Hepatocyte (in vitro differentiated cells): ENCODE results near the gene ADGRF1. TPM values are rescaled to one million over a fixed set of nuclear protein-coding genes. Genes with fewer than 3 reads are reported as not detected.

Source experiments
- DNase-seq: peaks from one replicate; pipeline ENCODE4 v3.0.0-alpha.2; 2016; ENCODE audit warnings: low spot score
- H2AFZ ChIP-seq: fragments of 200-600 bp; sonication (generic); 2 replicates; pipeline ENCODE4 v1.6.0; 2016; ENCODE audit warnings: antibody characterized with exemption, mild to moderate bottlenecking
- H3K27ac ChIP-seq: fragments of 200-600 bp; sonication (generic); 2 replicates; pipeline ENCODE4 v1.5.1; 2016; ENCODE audit warnings: mild to moderate bottlenecking
- H3K27me3 ChIP-seq: fragments of 200-600 bp; sonication (generic); 2 replicates; pipeline ENCODE4 v1.6.1; 2016
- H3K36me3 ChIP-seq: fragments of 200-600 bp; sonication (generic); replicated peaks from 2 replicates; pipeline ENCODE4 v1.5.1; 2016; ENCODE audit warnings: low read depth; ENCODE audit not compliant: insufficient read depth
- H3K4me1 ChIP-seq: fragments of 200-600 bp; sonication (generic); 2 replicates; pipeline ENCODE4 v1.5.1; 2016; ENCODE audit warnings: mild to moderate bottlenecking, moderate library complexity; ENCODE audit not compliant: insufficient read depth
- H3K4me2 ChIP-seq: fragments of 200-600 bp; sonication (generic); 2 replicates; pipeline ENCODE4 v1.6.0; 2016
- H3K4me3 ChIP-seq: fragments of 200-600 bp; sonication (generic); 2 replicates; pipeline ENCODE4 v1.5.1; 2016; ENCODE audit warnings: mild to moderate bottlenecking
- H3K79me2 ChIP-seq: fragments of 200-600 bp; sonication (generic); 2 replicates; pipeline ENCODE4 v1.6.0; 2017; ENCODE audit warnings: mild to moderate bottlenecking
- H3K9me2 ChIP-seq: fragments of 200-600 bp; sonication (generic); replicated peaks from 2 replicates; pipeline ENCODE4 v1.6.0; 2017; ENCODE audit warnings: mild to moderate bottlenecking; ENCODE audit not compliant: insufficient read depth
- H3K9me3 ChIP-seq: fragments of 200-600 bp; sonication (generic); 2 replicates; pipeline ENCODE4 v1.5.1; 2016; ENCODE audit warnings: low read depth, mild to moderate bottlenecking
- H4K20me1 ChIP-seq: fragments of 200-600 bp; sonication (generic); 2 replicates; pipeline ENCODE4 v1.6.0; 2016; ENCODE audit warnings: mild to moderate bottlenecking; ENCODE audit not compliant: insufficient read depth, poor library complexity, severe bottlenecking
- EZH2 ChIP-seq: fragments of 200-600 bp; sonication (generic); IDR thresholded peaks from 2 replicates; pipeline ENCODE4 v1.6.1; 2016; ENCODE audit warnings: antibody characterized with exemption, mild to moderate bottlenecking, borderline replicate concordance
- EZH2phosphoT487 ChIP-seq: fragments of 200-600 bp; sonication (generic); IDR thresholded peaks from one replicate; pipeline ENCODE4 v1.6.1; 2018; ENCODE audit warnings: antibody characterized with exemption, mild to moderate bottlenecking, low read depth, moderate library complexity; ENCODE audit not compliant: unreplicated experiment, severe bottlenecking
- WGBS: methylation state at CpG from one replicate; pipeline ENCODE4 v1.1.6; 2016; ENCODE audit warnings: low lambda C conversion rate; ENCODE audit errors: missing lambda C conversion rate; 5-methylcytosine and 5-hydroxymethylcytosine counted together
- polyA plus RNA-seq: library from polyadenylated mRNA; unstranded; fragments of >200 nt; fragmentation: Nextera tagmentation; extraction: Ambion mirVana; gene quantifications from 2 replicates; pipeline ENCODE4 v1.2.1, GENCODE V29; 2016
- total RNA-seq: library from RNA; depleted of rRNA; stranded (reverse); fragments of >200 nt; gene quantifications from 2 replicates; pipeline ENCODE4 v1.2.3, GENCODE V29; 2014
- TF ChIP-seq, protein P1 (sequence below): fragments of 200-600 bp; sonication (generic); IDR thresholded peaks from 2 replicates; pipeline ENCODE4 v1.5.1; 2016; ENCODE audit warnings: antibody characterized with exemption, mild to moderate bottlenecking; ENCODE audit not compliant: poor library complexity

ADGRF1 gene
- total and polyA plus RNA-seq, 2 experiments from 2014 or later = 1.7 to 2.8 TPM

DNA sequence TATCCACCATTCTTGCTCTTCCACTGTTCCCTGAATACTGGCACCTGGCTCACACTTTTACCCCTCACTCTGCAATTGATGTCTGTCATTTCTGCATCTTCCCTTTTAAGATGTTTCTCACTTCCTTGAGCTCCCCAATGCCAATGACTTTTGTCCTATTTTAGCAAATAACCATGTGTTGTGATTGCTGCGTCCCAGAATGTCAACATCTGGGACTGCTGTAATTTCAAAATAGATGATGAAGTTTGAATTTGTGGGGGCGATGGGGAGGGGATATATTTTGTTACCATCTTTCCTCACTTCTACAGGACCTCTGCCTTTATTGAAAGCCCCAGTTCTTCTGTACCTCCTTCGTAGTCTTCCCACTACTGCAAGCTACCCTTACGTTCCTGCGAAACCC is 80.4 kb downstream of the ADGRF1 start:
- Histone ChIP-seq H3K9me3 (no peaks in the 10 kb centered on the region), H3K27ac (no peak overlapping the region), H3K4me3 (no peak overlapping the region), H3K9me2 (no peaks in the 10 kb centered on the region), H3K4me1 (no peaks in the 10 kb centered on the region), H3K36me3 (no peaks in the 10 kb centered on the region), H3K4me2 (no peak overlapping the region), H2AFZ (no peak overlapping the region), H3K79me2 (no peaks in the 10 kb centered on the region), H3K27me3 (peaks cover 4% of the 10 kb centered on the region), H4K20me1 (no peaks in the 10 kb centered on the region)
- TF ChIP-seq EZH2 (no peak), EZH2phosphoT487 (no peak)
- TF ChIP-seq, protein P1, sequence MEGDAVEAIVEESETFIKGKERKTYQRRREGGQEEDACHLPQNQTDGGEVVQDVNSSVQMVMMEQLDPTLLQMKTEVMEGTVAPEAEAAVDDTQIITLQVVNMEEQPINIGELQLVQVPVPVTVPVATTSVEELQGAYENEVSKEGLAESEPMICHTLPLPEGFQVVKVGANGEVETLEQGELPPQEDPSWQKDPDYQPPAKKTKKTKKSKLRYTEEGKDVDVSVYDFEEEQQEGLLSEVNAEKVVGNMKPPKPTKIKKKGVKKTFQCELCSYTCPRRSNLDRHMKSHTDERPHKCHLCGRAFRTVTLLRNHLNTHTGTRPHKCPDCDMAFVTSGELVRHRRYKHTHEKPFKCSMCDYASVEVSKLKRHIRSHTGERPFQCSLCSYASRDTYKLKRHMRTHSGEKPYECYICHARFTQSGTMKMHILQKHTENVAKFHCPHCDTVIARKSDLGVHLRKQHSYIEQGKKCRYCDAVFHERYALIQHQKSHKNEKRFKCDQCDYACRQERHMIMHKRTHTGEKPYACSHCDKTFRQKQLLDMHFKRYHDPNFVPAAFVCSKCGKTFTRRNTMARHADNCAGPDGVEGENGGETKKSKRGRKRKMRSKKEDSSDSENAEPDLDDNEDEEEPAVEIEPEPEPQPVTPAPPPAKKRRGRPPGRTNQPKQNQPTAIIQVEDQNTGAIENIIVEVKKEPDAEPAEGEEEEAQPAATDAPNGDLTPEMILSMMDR = no peak
- WGBS = 88% methylated on average over 5 of the region's 5 CpGs
- DNase-seq = no peak

DNA sequence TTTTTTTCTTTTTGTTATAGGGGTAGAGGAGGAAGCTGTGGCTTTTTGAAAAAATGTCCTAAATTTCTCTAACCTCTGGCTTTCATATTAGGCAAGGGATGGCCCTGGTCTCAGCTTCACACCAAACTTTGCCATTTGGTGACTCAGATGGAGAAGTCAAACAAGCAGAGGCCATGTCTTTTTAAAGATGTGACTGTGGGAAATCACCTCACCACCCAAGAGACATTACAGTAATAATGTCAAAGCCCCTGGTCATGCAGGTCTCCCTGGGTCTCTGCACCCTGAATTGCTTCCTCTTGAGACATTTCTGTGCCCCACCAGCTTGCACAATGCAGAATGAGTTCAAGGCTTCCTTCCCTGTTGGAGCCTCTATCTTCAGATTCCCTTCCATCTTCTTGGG is 80.9 kb downstream of the ADGRF1 start:
- DNase-seq = no peak
- no peaks in the 10 kb centered on the region for H3K36me3 ChIP-seq
- H3K9me3 ChIP-seq = no peaks in the 10 kb centered on the region
- H3K27me3 ChIP-seq = peaks cover 4% of the 10 kb centered on the region
- no peaks in the 10 kb centered on the region for H4K20me1 ChIP-seq
- TF ChIP-seq EZH2 (no peak), EZH2phosphoT487 (no peak)
- TF ChIP-seq, protein P1 = no peak
- H3K27ac ChIP-seq = no peak overlapping the region
- no peak overlapping the region for H3K4me3 ChIP-seq
- no peak overlapping the region for H2AFZ ChIP-seq
- no peaks in the 10 kb centered on the region for H3K79me2 ChIP-seq
- H3K4me2 ChIP-seq = no peak overlapping the region
- H3K4me1 ChIP-seq = no peaks in the 10 kb centered on the region
- H3K9me2 ChIP-seq = no peaks in the 10 kb centered on the region

DNA sequence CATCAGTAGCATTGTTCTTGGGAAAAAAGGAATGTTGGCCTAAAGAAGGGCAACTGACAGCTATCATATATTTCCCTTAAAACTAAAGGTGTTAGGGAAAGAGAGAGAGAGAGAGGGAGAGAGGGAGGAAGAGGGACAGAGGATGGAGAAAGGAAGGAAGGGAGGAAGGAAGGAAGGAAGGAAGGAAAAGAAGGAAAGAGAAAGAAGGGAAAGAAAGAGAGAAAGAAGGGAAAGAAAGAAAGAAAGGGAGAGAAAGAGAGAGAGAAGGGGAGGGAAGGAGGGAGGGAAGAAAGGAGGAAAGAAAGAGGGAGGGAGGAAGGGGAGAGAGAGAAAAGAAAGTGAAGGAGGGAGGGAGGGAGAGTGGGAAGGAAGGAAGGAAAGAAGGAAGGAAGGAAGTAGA is 82.7 kb downstream of the ADGRF1 start:
- Histone ChIP-seq H3K9me2 (no peaks in the 10 kb centered on the region), H3K27ac (no peak overlapping the region), H3K27me3 (peaks cover 4% of the 10 kb centered on the region), H3K79me2 (no peaks in the 10 kb centered on the region), H3K36me3 (no peaks in the 10 kb centered on the region), H4K20me1 (no peaks in the 10 kb centered on the region), H3K4me1 (no peaks in the 10 kb centered on the region), H3K9me3 (no peaks in the 10 kb centered on the region), H2AFZ (no peak overlapping the region), H3K4me3 (no peak overlapping the region), H3K4me2 (no peak overlapping the region)
- no peak for TF ChIP-seq EZH2
- TF ChIP-seq, protein P1 = no peak
- no peak for TF ChIP-seq EZH2phosphoT487
- no peak for DNase-seq

DNA sequence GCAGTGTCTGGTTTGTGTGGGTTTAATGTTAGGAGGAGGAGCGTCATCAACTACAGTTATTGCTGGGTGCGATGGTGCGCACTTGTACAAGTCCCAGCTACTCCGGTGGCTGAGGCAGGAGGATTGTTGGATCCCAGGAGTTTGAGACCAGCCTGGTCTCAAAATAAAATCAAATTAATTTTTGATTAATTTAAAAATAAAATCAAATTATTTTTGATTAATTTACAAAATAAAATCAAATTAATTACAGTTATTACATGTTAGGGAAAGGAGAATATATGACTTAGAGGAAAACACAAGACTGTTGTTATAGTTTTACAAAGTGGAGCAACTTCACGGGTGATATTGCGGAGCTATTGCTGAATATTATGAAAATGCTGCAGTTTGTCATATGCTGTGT is 85.7 kb downstream of the ADGRF1 start:
- H3K79me2 ChIP-seq = no peaks in the 10 kb centered on the region
- no peak for DNase-seq
- no peaks in the 10 kb centered on the region for H4K20me1 ChIP-seq
- no peaks in the 10 kb centered on the region for H3K4me1 ChIP-seq
- no peaks in the 10 kb centered on the region for H3K27me3 ChIP-seq
- no peaks in the 10 kb centered on the region for H3K36me3 ChIP-seq
- H3K9me3 ChIP-seq = no peaks in the 10 kb centered on the region
- no peak overlapping the region for H3K4me2 ChIP-seq
- no peak overlapping the region for H3K27ac ChIP-seq
- no peak overlapping the region for H3K4me3 ChIP-seq
- H2AFZ ChIP-seq = no peak overlapping the region
- 97% methylated on average over 6 of the region's 6 CpGs for WGBS
- H3K9me2 ChIP-seq = no peaks in the 10 kb centered on the region
- no peak for TF ChIP-seq EZH2phosphoT487
- no peak for TF ChIP-seq EZH2
- TF ChIP-seq, protein P1 = no peak
